ACC112 (cell line): Measurements from ENCODE around the gene ZNF776.
"Not testable (repeated sequence)": the region's sequence is repeated elsewhere in the genome, so short reads cannot be mapped to it uniquely, and the experiment has no call there.

Experiments used
- H2AFZ ChIP-seq: fragments of 200-600 bp; sonication (generic); one replicate; pipeline ENCODE4 v1.6.0; 2017; ENCODE audit warnings: antibody characterized with exemption, low read length; ENCODE audit not compliant: unreplicated experiment
- H3K27ac ChIP-seq: fragments of 200-600 bp; sonication (generic); 2 replicates; pipeline ENCODE4 v1.5.1; 2014; ENCODE audit warnings: low read depth, mild to moderate bottlenecking, antibody characterized with exemption, low read length, moderate library complexity
- H3K27me3 ChIP-seq: fragments of 200-600 bp; sonication (generic); 2 replicates; pipeline ENCODE4 v1.6.1; 2014; ENCODE audit warnings: mild to moderate bottlenecking, antibody characterized with exemption, low read length, moderate library complexity, mixed read lengths; ENCODE audit not compliant: insufficient read depth
- H3K36me3 ChIP-seq: fragments of 200-600 bp; sonication (generic); 2 replicates; pipeline ENCODE4 v1.6.1; 2016; ENCODE audit warnings: mild to moderate bottlenecking, antibody characterized with exemption, low read length, moderate library complexity, mixed read lengths; ENCODE audit not compliant: insufficient read depth
- H3K4me1 ChIP-seq: fragments of 200-600 bp; sonication (generic); one replicate; pipeline ENCODE4 v1.6.1; 2016; ENCODE audit warnings: low read length, mixed read lengths; ENCODE audit not compliant: insufficient read depth, unreplicated experiment, control insufficient read depth
- H3K4me3 ChIP-seq: fragments of 200-600 bp; sonication (generic); 2 replicates; pipeline ENCODE4 v1.5.1; 2014; ENCODE audit warnings: mild to moderate bottlenecking, low read depth, low read length
- H3K79me2 ChIP-seq: fragments of 200-600 bp; sonication (generic); one replicate; pipeline ENCODE4 v1.6.0; 2016; ENCODE audit warnings: low read length; ENCODE audit not compliant: control insufficient read depth, unreplicated experiment, insufficient read depth

ZNF776 gene

GRCh38 chr19:57778336-57778735 lies 31.7 kb downstream of the ZNF776 start:
- Histone ChIP-seq H3K79me2 (peaks cover 46% of the 10 kb centered on the region), H3K4me1 (no peaks in the 10 kb centered on the region), H3K4me3 (no peak overlapping the region), H3K27ac (no peak overlapping the region), H3K36me3 (peaks cover 62% of the 10 kb centered on the region), H2AFZ (no peak overlapping the region), H3K27me3 (no peaks in the 10 kb centered on the region)

GRCh38 chr19:57779220-57779845 lies 32.7 kb downstream of the ZNF776 start:
- Histone ChIP-seq H3K27ac (no peak overlapping the region), H3K36me3 (peaks cover 62% of the 10 kb centered on the region), H3K4me3 (no peak overlapping the region), H2AFZ (no peak overlapping the region), H3K4me1 (no peaks in the 10 kb centered on the region), H3K27me3 (no peaks in the 10 kb centered on the region), H3K79me2 (peaks cover 44% of the 10 kb centered on the region)

GRCh38 chr19:57786286-57786685 lies 39.7 kb downstream of the ZNF776 start:
- Histone ChIP-seq H2AFZ (no peak overlapping the region), H3K79me2 (peaks cover 10% of the 10 kb centered on the region), H3K4me1 (no peaks in the 10 kb centered on the region), H3K36me3 (peaks cover 21% of the 10 kb centered on the region), H3K27me3 (no peaks in the 10 kb centered on the region), H3K4me3 (no peak overlapping the region), H3K27ac (no peak overlapping the region)

GRCh38 chr19:57786906-57787305 lies 40.3 kb downstream of the ZNF776 start:
- Histone ChIP-seq H3K4me1 (no peaks in the 10 kb centered on the region), H3K4me3 (no peak overlapping the region), H3K27ac (no peak overlapping the region), H3K79me2 (peaks cover 6% of the 10 kb centered on the region), H3K36me3 (peaks cover 15% of the 10 kb centered on the region), H2AFZ (no peak overlapping the region), H3K27me3 (no peaks in the 10 kb centered on the region)

- Histone ChIP-seq H3K27ac (no peak overlapping the region), H3K36me3 (peaks cover 18% of the 10 kb centered on the region), H3K27me3 (no peaks in the 10 kb centered on the region), H2AFZ (no peak overlapping the region), H3K4me1 (no peaks in the 10 kb centered on the region), H3K4me3 (no peak overlapping the region), H3K79me2 (peaks cover 3% of the 10 kb centered on the region)
Measured at GRCh38 chr19:57788114-57788692, 41.6 kb downstream of the ZNF776 start.

- Histone ChIP-seq H3K27me3 (no peaks in the 10 kb centered on the region), H2AFZ (no peak overlapping the region), H3K79me2 (peaks cover under 1% of the 10 kb centered on the region), H3K36me3 (peaks cover 18% of the 10 kb centered on the region), H3K4me1 (no peaks in the 10 kb centered on the region), H3K27ac (no peak overlapping the region), H3K4me3 (no peak overlapping the region)
Measured at GRCh38 chr19:57789288-57789687, 42.7 kb downstream of the ZNF776 start.

- H3K4me1 ChIP-seq, H3K36me3 ChIP-seq, H3K4me3 ChIP-seq, H3K79me2 ChIP-seq, H2AFZ ChIP-seq, H3K27ac ChIP-seq, H3K27me3 ChIP-seq: not testable (repeated sequence)
Measured at GRCh38 chr19:57796580-57796979, 50.0 kb downstream of the ZNF776 start.

GRCh38 chr19:57800696-57801095 lies 54.1 kb downstream of the ZNF776 start:
- Histone ChIP-seq H3K79me2 (no peaks in the 10 kb centered on the region), H3K4me1 (peaks cover 6% of the 10 kb centered on the region), H3K36me3 (no peaks in the 10 kb centered on the region)

GRCh38 chr19:57802269-57802668 lies 55.7 kb downstream of the ZNF776 start:
- Histone ChIP-seq H2AFZ (no peak overlapping the region), H3K4me1 (peaks cover 6% of the 10 kb centered on the region), H3K79me2 (no peaks in the 10 kb centered on the region), H3K27ac (peak overlapping the region; percentile 27; the same call in 1 of the 2 replicates), H3K4me3 (no peak overlapping the region), H3K27me3 (no peaks in the 10 kb centered on the region), H3K36me3 (no peaks in the 10 kb centered on the region)

More at GRCh38 chr19:57800696-57801095, 54.1 kb downstream of the ZNF776 start:
- Histone ChIP-seq H3K27ac (no peak overlapping the region), H3K27me3 (no peaks in the 10 kb centered on the region), H3K4me3 (no peak overlapping the region), H2AFZ (no peak overlapping the region)

GRCh38 chr19:57803265-57803593 lies 56.6 kb downstream of the ZNF776 start:
- H3K4me1 ChIP-seq = peaks cover 6% of the 10 kb centered on the region
- peak overlapping the region; percentile 70 for H2AFZ ChIP-seq
- H3K27me3 ChIP-seq = no peaks in the 10 kb centered on the region
- no peaks in the 10 kb centered on the region for H3K79me2 ChIP-seq
- H3K36me3 ChIP-seq = peaks cover 6% of the 10 kb centered on the region; the same call in 1 of the 2 replicates
- peak overlapping the region; percentile 78 for H3K4me3 ChIP-seq
- H3K27ac ChIP-seq = peak overlapping the region; percentile 47

GRCh38 chr19:57803594-57804325 lies 57.1 kb downstream of the ZNF776 start:
- Histone ChIP-seq H3K4me3 (peak overlapping the region; percentile 78), H3K4me1 (peaks cover 6% of the 10 kb centered on the region), H3K27ac (peak overlapping the region; percentile 47), H3K79me2 (no peaks in the 10 kb centered on the region), H2AFZ (peak overlapping the region; percentile 70), H3K27me3 (no peaks in the 10 kb centered on the region), H3K36me3 (peaks cover 8% of the 10 kb centered on the region; the same call in 1 of the 2 replicates)
